GM18909 (cell line): ENCODE measurements around the gene KIAA0930.

Experiments used
- ATAC-seq: cut with Tn5 transposase; IDR thresholded peaks from one replicate; pipeline ENCODE4 v1.9.1; 2021; ENCODE audit warnings: mild to moderate bottlenecking; ENCODE audit not compliant: unreplicated experiment, poor library complexity

KIAA0930 gene

DNA sequence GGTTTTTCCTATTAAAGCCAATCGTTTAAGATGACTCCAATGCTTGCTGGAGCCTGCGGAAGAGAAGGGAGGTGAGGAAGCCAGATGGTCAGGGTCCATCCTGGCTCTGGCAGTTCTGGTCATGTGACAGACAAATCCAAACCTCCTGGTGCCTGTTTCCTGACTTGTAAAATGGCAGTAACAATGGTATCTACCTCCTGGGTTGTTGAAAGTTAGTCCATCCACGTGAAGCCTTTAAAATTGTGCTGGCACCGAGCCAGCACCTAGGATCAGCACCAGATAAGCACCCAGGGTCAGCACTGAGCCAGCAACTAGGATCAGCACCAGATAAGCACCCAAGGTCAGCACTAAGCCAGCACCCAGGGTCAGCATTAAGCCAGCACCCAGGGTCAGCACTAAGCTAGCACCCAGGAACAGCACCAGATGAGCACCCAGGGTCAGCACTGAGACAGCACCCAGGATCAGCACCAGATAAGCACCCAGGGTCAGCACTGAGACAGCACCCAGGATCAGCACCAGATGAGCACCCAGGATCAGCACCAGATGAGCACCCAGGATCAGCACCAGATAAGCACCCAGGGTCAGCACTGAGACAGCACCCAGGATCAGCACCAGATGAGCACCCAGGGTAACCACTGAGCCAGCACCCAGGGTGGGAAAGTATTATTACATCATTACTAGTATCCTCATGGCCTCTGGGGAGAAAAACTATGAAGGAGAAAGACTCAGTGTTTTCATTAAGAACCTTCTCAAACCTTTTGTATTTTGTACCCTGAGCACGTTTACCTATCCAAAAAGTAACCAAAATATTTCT lies 17.2 kb downstream of the KIAA0930 start:
- no peak for ATAC-seq

DNA sequence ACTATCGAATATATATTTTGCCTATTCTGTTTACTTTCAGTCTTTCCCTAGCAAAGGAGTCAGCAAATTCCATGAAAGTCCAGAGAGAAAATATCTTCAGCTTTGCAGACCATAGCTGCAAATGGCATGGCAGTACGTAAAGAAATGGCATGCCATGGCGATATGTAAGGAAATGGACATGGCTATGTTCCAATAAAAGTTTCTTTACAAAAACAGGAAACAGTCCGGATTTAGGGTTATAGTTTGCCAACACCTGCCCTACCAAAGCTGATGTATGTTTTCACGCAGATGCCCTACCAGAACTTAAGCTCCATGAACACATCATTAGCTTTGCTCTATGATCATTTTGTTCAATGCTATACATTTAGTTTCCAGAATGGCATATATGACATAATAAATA lies 19.5 kb downstream of the KIAA0930 start:
- no peak for ATAC-seq

DNA sequence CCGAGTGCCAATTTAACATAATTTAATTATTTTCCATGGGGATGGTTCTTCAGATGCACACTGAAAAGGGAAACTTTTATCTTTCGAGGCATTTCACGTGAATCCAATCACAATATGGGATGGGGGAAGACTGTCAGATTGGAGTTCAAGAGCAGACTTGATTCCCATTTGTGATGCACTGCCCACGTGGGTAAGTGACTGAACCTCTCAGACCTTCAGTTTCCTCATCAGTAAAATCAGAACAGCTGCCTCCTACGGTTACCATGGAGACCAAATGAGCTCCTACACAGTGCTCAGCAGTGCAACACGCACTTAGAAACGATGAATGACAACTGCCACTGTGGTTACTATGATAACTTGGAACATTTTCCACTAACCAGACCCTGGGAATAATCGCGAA lies 21.7 kb downstream of the KIAA0930 start:
- ATAC-seq: no peak

DNA sequence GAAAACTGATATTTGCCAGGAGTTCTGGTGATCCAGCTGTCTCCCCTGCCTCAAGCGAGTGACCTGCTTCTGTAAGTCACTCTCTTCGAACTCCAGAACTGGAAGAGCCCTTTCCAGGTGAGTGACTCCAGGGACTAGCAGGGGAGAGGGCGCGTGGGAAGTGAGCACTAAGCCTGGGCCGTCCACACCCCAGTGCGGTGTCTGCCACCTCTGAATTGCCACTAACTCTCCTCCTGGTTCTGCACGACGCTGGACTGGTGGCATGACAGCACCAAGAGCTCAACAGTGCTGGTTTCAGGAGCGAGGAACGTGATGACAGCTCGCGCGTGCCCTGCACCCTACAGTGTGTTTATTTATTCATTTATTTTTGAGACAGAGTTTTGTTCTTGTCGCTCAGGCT lies 22.9 kb downstream of the KIAA0930 start:
- no peak for ATAC-seq

DNA sequence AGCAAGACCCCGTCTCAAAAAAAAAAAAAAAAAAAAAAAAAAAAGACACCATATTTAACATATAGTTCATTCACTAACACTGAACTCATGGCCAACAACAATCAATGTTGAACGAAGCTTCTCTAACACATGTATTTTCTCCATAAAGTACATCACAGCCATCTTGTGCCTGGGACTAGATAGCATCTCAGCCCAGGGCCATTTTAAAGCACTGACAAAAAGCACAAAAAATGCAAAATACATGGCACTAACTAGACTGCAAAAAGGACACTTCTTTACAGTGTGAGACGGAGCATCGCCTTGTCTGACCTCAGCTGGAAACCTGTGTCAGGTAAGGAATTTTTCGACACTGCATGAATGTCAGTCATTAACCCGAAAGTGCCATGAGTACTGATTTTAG lies 23.3 kb downstream of the KIAA0930 start:
- ATAC-seq: no peak

DNA sequence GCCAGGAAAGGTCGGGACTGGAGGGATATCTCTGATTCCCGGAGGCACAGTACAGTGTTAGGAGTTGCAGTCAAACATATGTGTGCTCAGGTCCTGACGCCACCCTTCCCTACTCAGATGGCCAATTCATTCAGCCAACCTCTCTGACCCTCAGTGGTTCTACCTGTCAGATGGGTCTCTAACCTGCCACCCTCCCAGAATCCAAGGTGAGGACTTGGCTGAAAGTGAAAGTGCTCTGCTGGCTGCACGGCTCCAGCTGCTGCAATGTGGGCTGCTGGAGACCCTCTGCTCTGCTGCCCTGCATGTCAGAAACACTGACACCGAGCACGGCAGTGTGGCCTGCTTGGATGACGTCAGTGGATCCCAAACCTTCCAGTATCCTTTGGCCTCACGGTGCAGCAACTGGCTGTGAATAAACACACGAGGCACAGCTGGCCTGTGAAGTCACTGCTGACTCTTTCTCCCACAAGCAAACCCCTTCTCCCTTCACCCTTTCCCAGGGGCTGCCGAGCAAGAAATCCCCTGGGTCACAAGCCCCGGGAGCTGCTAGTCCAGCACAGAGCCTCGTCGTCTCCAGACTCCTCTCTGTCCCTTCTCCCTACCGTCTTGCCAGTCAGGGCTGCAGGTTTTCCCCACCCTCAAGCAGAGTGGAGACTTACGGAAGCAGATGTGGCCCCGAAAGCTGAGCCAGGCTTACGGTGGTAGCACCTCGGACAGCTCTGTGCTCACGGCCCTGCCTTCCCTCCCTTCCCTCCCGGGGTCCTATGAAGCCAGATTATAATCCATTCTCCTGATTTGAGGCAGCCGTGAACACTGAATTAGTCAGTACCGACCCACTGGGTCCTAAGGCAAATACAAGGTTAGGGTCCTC lies 24.3 kb downstream of the KIAA0930 start:
- ATAC-seq: no peak

DNA sequence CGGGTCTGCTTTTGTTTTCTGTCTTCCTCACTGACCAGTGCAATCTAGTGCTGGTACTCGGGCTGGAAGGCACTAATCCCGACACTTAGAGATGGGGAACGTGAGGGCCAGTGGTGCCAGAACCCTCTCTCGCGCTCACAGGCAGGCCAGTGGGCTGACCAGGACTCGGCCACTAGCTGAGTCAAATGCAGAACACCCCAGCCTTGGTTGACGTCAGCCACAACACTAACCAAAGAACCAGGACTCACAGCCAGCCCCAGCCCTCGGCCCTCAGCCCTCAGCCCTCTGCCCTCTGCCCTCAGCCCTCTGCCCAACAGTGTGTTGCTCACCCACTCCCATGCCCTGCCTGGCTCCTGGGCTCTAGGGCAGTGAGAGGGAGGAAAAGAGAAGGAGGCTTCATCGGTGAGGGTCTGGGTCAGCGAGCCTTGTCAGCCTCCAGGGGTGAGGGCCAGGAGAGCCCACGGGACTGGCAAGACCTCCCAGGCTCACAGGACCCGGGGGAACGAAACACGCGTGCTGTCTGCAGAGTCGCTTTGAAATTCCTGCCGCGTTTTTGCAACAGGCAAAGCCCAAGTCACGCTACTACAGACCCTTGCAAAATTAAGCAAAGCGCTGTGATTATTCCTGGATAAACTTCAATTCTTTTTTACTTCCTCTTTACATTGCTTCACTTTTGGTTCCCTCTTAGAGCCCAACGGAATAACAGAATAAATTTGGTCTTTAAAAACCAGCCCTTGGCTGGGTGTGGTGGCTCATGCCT lies 27.5 kb downstream of the KIAA0930 start:
- ATAC-seq: no peak

DNA sequence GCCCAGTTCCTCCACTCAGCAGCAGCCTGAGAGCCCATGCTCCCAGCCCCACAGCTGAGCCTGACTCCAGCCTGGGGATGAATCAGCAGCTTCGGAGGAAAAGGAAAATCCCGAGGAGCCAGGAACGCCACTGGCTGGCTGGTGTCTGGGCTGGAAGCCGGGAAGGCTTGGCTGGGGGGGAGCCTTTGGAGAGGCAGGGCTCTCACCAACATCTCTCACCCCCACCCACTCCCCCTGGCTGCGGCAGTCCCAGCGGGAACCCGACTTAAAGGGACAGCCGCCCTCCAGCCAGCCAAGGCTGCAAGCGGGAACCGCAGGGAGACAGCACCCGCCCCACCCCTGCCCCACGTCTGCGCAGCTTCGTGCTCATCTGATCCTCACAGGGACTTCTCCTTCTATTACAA lies 28.4 kb downstream of the KIAA0930 start:
- ATAC-seq: no peak

DNA sequence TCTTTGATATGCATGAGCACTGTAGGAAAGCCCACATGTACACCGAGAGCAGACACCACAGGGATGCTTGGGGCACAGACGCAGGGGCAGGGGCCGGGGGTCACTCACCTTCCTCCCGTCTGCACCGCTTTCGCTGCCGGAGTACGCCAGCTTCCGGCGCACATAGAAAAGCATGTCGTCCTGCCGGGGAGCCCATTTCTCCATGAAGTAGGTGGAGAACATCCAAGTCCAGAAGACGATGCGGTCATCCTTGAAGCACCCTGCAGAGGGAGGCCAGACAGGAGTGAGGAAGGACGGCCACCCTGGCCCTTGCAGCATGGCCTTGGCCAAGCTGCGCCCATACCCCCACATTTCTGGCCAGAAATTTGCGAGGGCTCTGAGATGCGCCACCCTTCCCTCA lies 28.8 kb downstream of the KIAA0930 start:
- ATAC-seq: no peak

DNA sequence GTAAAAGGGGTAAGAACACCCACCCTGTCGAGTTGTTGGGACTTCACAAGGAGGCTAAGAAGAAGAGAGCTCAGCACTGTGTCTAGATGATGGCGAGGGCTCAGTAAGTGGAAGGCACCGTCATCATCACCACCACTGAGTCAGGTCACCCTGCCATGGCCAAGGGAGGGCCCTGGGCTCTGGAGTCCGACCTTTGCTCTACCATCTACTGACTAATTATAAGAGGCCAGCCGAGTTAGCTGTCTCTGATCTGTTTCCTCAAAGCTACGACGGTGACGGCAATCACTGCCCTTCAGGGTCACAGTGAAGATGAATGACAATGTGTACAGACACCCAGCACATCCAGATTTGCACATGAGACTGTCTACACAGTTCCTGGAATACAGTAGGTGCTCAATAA lies 29.3 kb downstream of the KIAA0930 start:
- ATAC-seq: no peak

DNA sequence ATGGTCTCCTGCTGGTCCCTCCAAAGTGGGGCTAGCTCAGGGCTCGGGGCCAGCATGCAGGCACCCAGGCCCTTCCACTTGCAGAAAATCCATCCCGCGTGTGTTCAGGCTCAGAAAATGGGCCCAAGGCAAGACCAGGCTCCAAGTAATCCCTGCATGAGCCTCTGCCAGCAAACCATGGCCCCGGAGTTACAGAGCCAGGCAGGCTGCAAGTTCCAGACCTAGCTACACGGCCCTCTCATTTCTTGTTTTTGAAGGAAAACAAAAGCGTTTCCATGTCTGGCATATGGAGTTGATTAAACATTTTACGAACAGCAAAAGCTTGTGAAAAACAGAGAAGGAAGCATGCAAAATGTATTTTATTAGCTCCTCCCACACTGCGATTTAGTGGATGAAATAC lies 29.7 kb downstream of the KIAA0930 start:
- no peak for ATAC-seq

DNA sequence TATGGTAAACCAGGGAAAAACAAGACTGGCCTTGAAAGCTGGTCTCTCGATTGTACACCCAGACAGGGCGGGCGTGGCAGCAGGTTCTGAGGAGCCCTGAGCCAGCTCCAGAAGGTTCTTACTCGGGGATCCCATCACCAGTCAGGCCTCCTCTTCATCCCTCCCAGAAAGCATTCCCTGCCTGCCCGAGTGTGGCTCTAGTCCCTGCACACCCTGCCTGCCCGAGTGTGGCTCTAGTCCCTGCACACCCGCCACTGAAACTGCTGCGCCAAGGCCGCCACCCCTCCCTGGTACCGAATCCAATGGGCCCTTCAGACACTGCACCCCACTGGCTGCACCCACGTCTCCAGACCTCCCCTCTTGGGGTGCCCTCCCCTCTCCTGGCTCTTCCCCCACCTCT lies 30.1 kb downstream of the KIAA0930 start:
- no peak for ATAC-seq

DNA sequence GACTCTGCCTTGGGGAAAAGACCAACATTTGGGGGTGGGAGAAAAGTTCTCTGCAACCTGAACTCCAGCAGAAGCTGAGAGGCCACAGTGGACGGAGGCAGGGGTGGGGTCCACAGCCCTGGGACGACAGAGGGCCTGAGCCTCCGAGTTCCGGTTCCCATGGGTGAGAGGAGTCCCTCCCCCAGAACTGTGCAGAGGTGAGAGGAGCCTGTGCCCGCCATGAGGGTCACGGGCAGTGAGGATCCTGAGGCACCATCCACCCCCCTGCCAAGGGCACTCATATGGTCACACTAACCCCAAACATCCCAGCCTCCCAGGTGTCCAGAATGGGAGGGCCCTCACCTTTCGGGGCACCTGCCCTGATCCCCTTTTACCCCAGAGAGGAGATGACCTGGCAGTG lies 30.5 kb downstream of the KIAA0930 start:
- ATAC-seq: no peak

DNA sequence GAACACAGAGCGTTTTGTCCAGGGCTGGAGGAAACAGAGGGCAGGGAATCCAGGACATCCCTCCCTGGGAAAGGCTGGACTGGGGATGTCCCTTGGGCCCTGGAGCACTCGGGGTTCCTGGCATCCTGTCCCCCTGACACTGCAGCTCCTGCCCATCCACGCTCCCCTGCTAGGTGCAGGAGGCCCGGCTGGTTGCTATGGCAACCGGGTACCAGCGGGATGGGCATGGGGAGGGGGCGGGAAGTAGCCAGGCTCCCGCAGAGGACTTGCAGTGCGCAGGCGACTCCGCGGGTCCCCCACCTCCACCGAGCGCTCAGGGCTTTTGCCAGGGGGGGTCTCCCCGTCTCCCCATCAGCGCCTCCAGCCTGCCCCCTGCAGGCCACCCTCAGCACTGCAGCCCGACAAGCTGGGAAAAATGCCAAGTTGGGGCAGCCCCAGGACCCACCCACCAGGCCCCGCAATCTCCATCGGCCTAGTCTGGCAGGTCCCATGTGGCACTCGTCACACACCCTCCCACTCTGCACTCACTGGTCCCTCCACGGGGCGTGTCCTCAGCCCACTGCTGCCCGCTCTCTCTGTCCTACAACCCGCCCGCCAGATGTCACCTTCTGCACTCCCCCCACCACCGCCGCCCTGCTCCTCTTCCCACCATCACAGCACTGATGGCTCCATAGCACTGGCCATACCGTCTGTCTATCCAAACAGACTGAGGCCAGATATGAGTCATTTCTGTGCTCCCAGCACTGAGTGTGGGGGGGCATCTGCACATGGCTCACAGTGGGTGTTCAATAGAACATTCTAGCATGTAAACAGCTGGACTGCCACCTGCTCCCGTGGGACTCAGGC lies 31.5 kb downstream of the KIAA0930 start:
- ATAC-seq: no peak

DNA sequence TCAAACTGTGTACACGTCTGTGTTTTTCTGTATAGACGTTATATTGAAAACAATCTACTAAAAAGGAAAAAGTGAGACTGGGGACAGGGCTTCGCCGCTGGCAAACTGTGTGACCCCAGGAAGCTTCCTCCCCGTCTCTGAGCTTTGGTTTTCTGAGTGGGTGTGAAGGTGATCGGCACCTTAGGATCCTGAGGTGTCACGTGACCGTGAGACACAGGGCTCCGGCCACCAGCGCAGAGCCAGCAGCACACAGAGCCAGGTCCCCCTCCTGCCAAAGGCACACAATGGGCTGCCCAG lies 32.0 kb downstream of the KIAA0930 start:
- ATAC-seq: no peak

DNA sequence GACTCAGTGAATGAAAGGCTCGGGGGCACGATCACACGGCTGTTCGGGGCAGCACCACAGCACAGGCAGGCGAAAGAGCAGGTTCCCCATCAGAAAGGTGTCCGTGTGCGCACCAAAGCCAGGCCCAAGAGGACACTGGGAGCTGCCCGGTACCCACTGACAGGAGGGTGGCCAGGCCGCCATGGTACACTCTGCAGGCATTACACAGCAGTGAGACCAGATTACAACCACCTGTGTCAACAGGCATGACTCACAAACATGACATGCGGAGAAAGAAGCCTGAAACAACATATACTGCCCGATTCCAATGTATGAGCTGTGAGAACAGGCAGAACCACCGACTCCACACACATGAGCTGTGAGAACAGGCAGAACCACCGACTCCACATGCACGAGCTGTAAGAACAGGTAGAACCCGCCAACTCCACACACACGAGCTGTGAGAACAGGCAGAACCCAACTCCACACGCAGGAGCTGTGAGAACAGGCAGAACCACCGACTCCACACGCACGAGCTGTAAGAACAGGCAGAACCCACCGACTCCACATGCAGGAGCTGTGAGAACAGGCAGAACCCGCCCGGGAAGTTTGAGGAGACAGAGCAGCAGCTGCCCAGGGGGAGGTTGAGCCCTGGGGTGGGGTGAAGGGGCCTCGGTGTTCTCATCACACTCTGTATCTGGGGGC lies 32.6 kb downstream of the KIAA0930 start:
- no peak for ATAC-seq

DNA sequence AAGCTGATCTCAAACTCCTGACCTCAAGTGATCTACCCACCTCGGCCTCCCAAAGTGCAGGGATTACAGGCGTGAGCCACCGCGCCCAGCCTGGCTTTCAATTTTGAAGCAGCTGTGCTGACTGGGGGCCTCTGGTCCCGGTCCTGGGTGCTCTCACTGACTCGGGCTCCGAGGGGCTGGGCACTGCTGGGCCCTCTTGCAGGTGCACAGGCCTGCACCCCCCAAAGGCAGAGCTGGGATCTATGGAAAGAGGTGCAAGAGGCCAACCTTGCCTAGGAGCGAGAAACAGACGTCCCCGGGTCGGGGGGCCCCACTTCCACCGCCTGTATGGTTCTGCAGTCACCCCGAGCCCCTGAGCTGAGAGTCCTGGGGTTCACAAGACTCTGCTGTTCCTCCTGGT lies 33.2 kb downstream of the KIAA0930 start:
- no peak for ATAC-seq

DNA sequence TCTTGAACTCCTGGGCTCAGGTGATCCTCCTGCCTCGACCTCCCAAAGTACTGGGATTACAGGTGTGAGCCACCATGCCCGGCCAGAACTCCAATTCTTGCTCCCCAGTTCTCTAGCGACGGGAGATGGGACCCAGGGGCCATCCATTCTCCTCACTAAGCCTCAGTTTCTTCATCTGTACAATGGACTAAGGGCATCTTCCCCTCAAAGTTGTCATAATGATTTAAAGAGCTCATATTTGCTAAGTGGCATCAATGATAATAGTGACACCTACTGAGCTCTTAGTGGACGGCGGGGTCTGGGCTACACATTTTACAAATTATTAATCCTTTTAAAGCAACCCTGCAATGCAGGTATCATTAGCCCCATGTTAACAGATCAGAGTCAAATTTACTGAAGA lies 34.5 kb downstream of the KIAA0930 start:
- no peak for ATAC-seq

DNA sequence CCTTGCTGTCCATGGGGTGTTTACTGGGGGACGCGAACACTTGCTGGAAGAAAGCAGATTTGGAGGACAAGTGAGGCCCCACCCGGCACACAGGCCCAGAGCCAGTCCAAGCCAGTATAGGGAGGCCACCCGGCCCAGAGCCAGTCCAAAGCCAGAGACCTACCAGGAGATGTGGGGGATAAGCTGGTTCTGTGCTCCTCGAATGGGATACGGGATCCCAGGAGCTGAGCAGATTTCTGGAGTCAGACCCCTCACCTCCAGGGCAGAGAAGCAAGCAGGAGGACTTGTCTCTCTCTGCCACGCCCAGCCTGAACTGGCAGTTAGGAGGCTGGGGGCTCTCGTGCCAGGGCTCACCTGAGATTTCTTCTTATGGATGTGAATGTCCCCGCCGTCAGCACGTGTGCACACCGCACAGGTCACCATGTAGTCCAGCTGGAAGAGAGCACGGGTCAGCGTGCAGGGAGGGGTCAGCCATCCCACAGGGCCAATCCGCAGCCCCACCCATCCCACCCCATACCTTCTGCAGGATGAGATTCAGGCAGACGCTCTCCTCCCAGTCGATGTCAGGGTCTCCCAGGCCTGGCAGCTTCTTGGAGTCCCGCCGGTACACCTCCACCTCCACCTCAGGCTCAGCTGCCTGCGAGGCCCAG lies 35.3 kb downstream of the KIAA0930 start:
- ATAC-seq: no peak
